HepG2 (cell line): ENCODE data around the gene SLC2A2. TPM values are rescaled to one million over a fixed set of nuclear protein-coding genes. Genes with fewer than 3 reads are reported as not detected.

ENCODE experiments used
- ASH2L ChIP-seq: fragments of 300-600, 200-600 bp; sonication (generic); IDR thresholded peaks from 2 replicates; pipeline ENCODE4 v1.7.0; 2017; ENCODE audit warnings: low read depth, mild to moderate bottlenecking, moderate library complexity, mixed read lengths, low read length; ENCODE audit not compliant: insufficient read length
- CTCF ChIP-seq: sonication (generic); formaldehyde crosslinking; IDR thresholded peaks from 2 replicates; pipeline ENCODE4 v1.5.0; 2020; ENCODE audit warnings: mild to moderate bottlenecking, missing genetic modification reagents, moderate library complexity
- FOSL1 ChIP-seq: sonication (generic); formaldehyde crosslinking; IDR thresholded peaks from 2 replicates; pipeline ENCODE4 v1.9.0; 2021; ENCODE audit warnings: missing genetic modification reagents, borderline replicate concordance
- FOXO1 ChIP-seq: sonication (generic); formaldehyde crosslinking; IDR thresholded peaks from 2 replicates; pipeline ENCODE4 v1.4.0; 2020; ENCODE audit warnings: missing genetic modification reagents
- GATAD2A ChIP-seq: IDR thresholded peaks from 2 replicates; pipeline ENCODE4 v1.6.1; 2016
- ISL2 ChIP-seq: sonication (generic); formaldehyde crosslinking; IDR thresholded peaks from 2 replicates; pipeline ENCODE4 v1.5.0; 2020; ENCODE audit warnings: missing genetic modification reagents
- KDM3A ChIP-seq: IDR thresholded peaks from 2 replicates; pipeline ENCODE4 v1.6.1; 2018; ENCODE audit warnings: low read depth, missing compliant biosample characterization
- KLF16 ChIP-seq, 2 experiments: sonication (generic) in 1 of 2; formaldehyde crosslinking in 1 of 2; IDR thresholded peaks; 2 replicates each; pipeline versions ENCODE4 v1.6.1 to v1.8.0; 2016 to 2023; ENCODE audit warnings: missing genetic modification reagents in 2 of 2, missing compliant biosample characterization in 1 of 2
- NR2F6 ChIP-seq, 2 experiments: IDR thresholded peaks; 2 replicates each; pipeline ENCODE4 v1.6.1; 2016; ENCODE audit warnings: antibody characterized with exemption in 1 of 2, mild to moderate bottlenecking in 1 of 2
- REXO4 ChIP-seq: sonication (generic); formaldehyde crosslinking; IDR thresholded peaks from 2 replicates; pipeline ENCODE4 v1.8.0; 2022; ENCODE audit warnings: missing genetic modification reagents, mild to moderate bottlenecking, borderline replicate concordance
- SMC3 ChIP-seq: IDR thresholded peaks from 2 replicates; pipeline ENCODE4 v1.6.1; 2011; ENCODE audit warnings: low read length, improper control_type of control experiment
- STAT6 ChIP-seq: sonication (generic); formaldehyde crosslinking; IDR thresholded peaks from 2 replicates; pipeline ENCODE4 v1.4.0; 2020; ENCODE audit warnings: missing genetic modification reagents, mild to moderate bottlenecking, borderline replicate concordance
- TEAD3 ChIP-seq: optimal IDR thresholded peaks from 2 replicates; pipeline ENCODE3; 2016; ENCODE audit warnings: borderline replicate concordance
- ZNF432 ChIP-seq: sonication (generic); formaldehyde crosslinking; IDR thresholded peaks from 2 replicates; pipeline ENCODE4 v1.5.0; 2020; ENCODE audit warnings: missing genetic modification reagents, mild to moderate bottlenecking, borderline replicate concordance
- ZNF652 ChIP-seq: IDR thresholded peaks from 2 replicates; pipeline ENCODE4 v1.6.1; 2016; ENCODE audit warnings: low read depth, borderline replicate concordance
- polyA plus RNA-seq, 8 experiments: library from polyadenylated mRNA; depleted of rRNA in 3 of 8; stranded (reverse) in 7 of 8; unstranded in 1 of 8; fragments of >200 nt; fragmentation: Illumina TruSeq in 4 of 8; extraction: Trizol in 4 of 8; gene quantifications; 2 replicates each; pipeline versions ENCODE4 v1.2.1 to v1.2.3, GENCODE V29; 2011 to 2016; ENCODE audit warnings: low read depth in 4 of 8, missing spikeins in 1 of 8, mixed read lengths in 1 of 8; ENCODE audit not compliant: insufficient read depth in 1 of 8
- total RNA-seq, 5 experiments: library from RNA; depleted of rRNA; stranded (reverse); fragments of >200 nt; fragmentation: Illumina TruSeq; extraction: Trizol; gene quantifications; 2 replicates each; pipeline ENCODE4 v1.2.3, GENCODE V29; 2016; ENCODE audit warnings: low read depth in 1 of 5
- TF ChIP-seq, protein P1 (sequence below): IDR thresholded peaks from 2 replicates; pipeline ENCODE4 v1.6.1; 2016; ENCODE audit warnings: low read depth, borderline replicate concordance

Gene SLC2A2
- total and polyA plus RNA-seq, 2 of the 13 experiments (the other 11 are each of a cell fraction or from before 2014, with no cell fraction given): 19.5 to 23.2 TPM

DNA sequence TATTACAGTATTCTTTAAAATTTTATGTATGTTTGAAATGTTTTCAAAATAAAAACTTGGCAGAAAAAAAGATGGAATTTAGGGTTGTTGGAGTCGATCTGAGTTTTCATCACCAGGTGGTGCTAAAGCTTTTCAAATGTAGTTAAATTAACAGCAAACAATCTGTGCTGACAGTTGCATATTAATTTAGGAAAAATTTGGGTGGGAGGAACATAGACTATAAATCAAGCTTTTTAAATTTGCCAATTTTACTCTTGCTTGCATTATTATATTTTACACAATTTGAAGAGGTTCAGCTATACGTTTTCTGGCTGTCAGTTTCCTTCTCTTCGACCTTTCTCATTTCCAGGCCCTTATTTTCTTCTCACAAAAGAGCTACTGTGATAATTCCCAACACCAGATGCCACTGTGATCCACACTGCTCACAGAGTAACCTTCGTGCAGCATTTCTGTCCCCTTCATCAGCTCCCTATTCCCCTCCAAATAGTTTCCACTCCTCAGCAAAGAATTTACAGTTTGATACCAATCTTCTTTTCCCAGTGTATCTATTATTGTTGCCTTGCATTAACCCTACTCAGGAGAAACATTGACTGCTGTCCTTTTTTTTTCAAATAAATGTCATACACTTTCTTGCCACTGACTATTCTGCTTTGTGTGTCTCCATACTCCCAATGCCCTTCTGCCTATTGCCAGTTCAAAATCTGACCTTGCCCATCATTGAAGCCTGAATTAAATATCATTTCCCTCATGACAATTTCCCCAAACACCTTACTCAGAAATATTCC lies 64.7 kb downstream of the SLC2A2 start (continued):
- TF ChIP-seq STAT6 (CRISPR knock-in tag) (0 out of 2 replicates have a peak, but pooled peaks have one; percentile 38), ZNF432 (CRISPR knock-in tag) (no peak), ASH2L (peak; percentile 29), REXO4 (CRISPR knock-in tag) (no peak), GATAD2A (CRISPR knock-in tag) (peak; percentile 48), CTCF (CRISPR knock-in tag) (peak; percentile 80), TEAD3 (CRISPR knock-in tag) (peak; percentile 56), FOXO1 (CRISPR knock-in tag) (no peak), KLF16 (CRISPR knock-in tag; IDR thresholded peaks at IDR 0.05) (peak in 1 of 2 experiments; percentile 17; a peak in 1 of 4 replicates), KDM3A (CRISPR knock-in tag) (0 out of 2 replicates have a peak, but pooled peaks have one; percentile 54), SMC3 (peak; percentile 78), ISL2 (CRISPR knock-in tag) (peak; percentile 46; the same call in 1 of the 2 replicates), FOSL1 (CRISPR knock-in tag) (no peak), NR2F6 (IDR thresholded peaks at IDR 0.05) (no peak), NR2F6 (CRISPR knock-in tag; IDR thresholded peaks at IDR 0.05) (peak; percentile 48; the same call in 1 of the 2 replicates), ZNF652 (CRISPR knock-in tag) (0 out of 2 replicates have a peak, but pooled peaks have one; percentile 45)
- TF ChIP-seq, protein P1, sequence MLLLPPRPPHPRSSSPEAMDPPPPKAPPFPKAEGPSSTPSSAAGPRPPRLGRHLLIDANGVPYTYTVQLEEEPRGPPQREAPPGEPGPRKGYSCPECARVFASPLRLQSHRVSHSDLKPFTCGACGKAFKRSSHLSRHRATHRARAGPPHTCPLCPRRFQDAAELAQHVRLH (CRISPR knock-in tag): 0 out of 2 replicates have a peak, but pooled peaks have one; percentile 57
